ENCODE measurements around the gene CAMK4. TPM values are rescaled to one million over a fixed set of nuclear protein-coding genes. Genes with fewer than 3 reads are reported as not detected.

CAMK4 gene
- total and polyA plus RNA-seq, 2 experiments from 2014 or later: 4.2 to 7.3 TPM

DNA sequence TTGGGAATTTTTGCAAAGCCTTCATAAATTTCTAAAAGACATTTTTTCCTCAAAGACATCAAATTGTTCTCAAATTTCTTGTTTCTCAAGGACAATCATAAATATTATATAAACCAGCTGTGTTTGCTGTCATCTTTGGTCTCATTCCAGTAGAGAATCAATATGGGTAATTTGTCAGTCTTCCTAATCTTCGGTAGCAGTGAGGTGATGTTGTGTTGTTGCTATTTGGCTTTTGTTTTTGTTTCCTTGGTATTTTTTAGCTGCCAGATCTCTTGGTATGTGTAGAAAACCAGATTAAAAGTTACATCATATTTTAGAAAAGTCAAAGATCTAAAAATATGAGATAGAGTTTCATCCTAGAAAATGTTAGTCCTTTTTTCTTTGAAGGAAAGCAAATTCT, 87.5 kb downstream of the CAMK4 start:
- Mint-ChIP-seq H3K4me3 (no peak overlapping the region), H3K36me3 (ENCODE audit: low read depth) (no peaks in the 10 kb centered on the region), H3K27ac (no peak overlapping the region), H3K27me3 (ENCODE audit: insufficient read depth, low read depth, poor library complexity) (no peaks in the 10 kb centered on the region), H3K4me1 (peaks cover 12% of the 10 kb centered on the region), H3K9me3 (no peaks in the 10 kb centered on the region)
- peaks cover 6% of the 10 kb centered on the region for H3K4me1 ChIP-seq (ENCODE audit: insufficient read depth)
- H3F3A ChIP-seq (replicated peaks; ENCODE audit: low read depth): no peaks in the 10 kb centered on the region
- no peaks in the 10 kb centered on the region for H3K36me3 ChIP-seq (ENCODE audit: insufficient read depth)
- H3K27me3 ChIP-seq (ENCODE audit: insufficient read depth): no peaks in the 10 kb centered on the region
- no peak overlapping the region for H3K4me2 ChIP-seq
- H3K9me2 ChIP-seq (ENCODE audit: insufficient read depth): no peaks in the 10 kb centered on the region
- TF ChIP-seq ZNF114 (CRISPR knock-in tag; IDR thresholded peaks at IDR 0.05): no peak
- no peak overlapping the region for H3K4me3 ChIP-seq
- DNase-seq (ENCODE audit: low spot score): no peak
- no peaks in the 10 kb centered on the region for H4K20me1 ChIP-seq (replicated peaks; ENCODE audit: insufficient read depth)
- no peak for ATAC-seq
- no peak overlapping the region for H3K27ac ChIP-seq (ENCODE audit: low read depth)
- H3K79me2 ChIP-seq (replicated peaks; ENCODE audit: insufficient read depth): no peaks in the 10 kb centered on the region
- H2AFZ ChIP-seq: no peak overlapping the region

DNA sequence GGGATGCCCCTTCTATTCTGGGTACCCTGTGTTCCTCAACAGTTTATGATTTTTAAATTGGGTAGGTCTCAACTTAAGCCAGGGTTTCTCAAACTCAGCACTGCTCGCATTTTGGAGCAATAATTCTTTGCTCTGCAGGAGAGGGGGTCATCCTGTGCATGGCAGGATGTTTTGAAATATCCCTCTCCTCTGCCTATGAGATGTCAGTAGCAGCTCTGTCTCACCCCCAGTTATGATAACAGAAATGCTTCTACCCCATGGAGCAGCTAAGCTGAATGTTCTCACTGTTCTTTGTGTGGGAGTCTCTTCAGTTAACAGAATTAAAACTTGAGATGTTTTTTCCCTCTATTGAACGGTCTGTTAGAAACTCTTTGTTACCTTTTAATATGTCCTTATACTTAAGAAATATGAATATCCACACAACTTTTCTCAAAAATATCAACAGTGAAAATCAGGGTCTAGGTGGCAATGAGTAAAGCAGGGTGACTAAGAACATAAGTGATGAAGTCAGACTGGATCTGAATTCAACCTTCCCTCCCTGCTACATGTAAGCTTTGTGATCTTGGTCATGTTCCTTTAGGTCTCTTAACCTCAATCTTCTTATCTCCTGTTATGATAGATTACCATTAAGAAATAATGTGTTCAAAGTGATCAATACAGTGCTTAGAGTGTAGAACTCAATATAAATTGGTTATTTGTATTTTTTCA, 89.0 kb downstream of the CAMK4 start:
- H3K36me3 Mint-ChIP-seq (ENCODE audit: low read depth): no peaks in the 10 kb centered on the region
- H3K9me2 ChIP-seq (ENCODE audit: insufficient read depth): no peaks in the 10 kb centered on the region
- no peak for DNase-seq (ENCODE audit: low spot score)
- H3K4me1 ChIP-seq (ENCODE audit: insufficient read depth): peaks cover 6% of the 10 kb centered on the region
- no peaks in the 10 kb centered on the region for H3K36me3 ChIP-seq (ENCODE audit: insufficient read depth)
- H3K27ac ChIP-seq (ENCODE audit: low read depth): no peak overlapping the region
- H3F3A ChIP-seq (replicated peaks; ENCODE audit: low read depth): no peaks in the 10 kb centered on the region
- no peak overlapping the region for H3K4me3 Mint-ChIP-seq
- H3K27ac Mint-ChIP-seq: no peak overlapping the region
- no peaks in the 10 kb centered on the region for H3K9me3 Mint-ChIP-seq
- no peaks in the 10 kb centered on the region for H3K27me3 Mint-ChIP-seq (ENCODE audit: insufficient read depth, low read depth, poor library complexity)
- no peak for ATAC-seq
- H4K20me1 ChIP-seq (replicated peaks; ENCODE audit: insufficient read depth): no peaks in the 10 kb centered on the region
- H3K4me2 ChIP-seq: no peak overlapping the region
- no peaks in the 10 kb centered on the region for H3K27me3 ChIP-seq (ENCODE audit: insufficient read depth)
- H3K79me2 ChIP-seq (replicated peaks; ENCODE audit: insufficient read depth): no peaks in the 10 kb centered on the region
- H2AFZ ChIP-seq: no peak overlapping the region
- H3K4me3 ChIP-seq: no peak overlapping the region
- peaks cover 12% of the 10 kb centered on the region for H3K4me1 Mint-ChIP-seq
- TF ChIP-seq JUNB (IDR thresholded peaks at IDR 0.05; ENCODE audit: unreplicated experiment) (no peak), NANOG (IDR thresholded peaks at IDR 0.05; ENCODE audit: borderline replicate concordance) (no peak), EZH2phosphoT487 (IDR thresholded peaks at IDR 0.05; ENCODE audit: unreplicated experiment) (no peak), STAT1 (IDR thresholded peaks at IDR 0.05; ENCODE audit: unreplicated experiment) (no peak), ZNF331 (CRISPR knock-in tag; IDR thresholded peaks at IDR 0.05; ENCODE audit: low read depth) (no peak), ZNF114 (CRISPR knock-in tag; IDR thresholded peaks at IDR 0.05) (no peak), EZH2 (IDR thresholded peaks at IDR 0.05; ENCODE audit: low read depth, unreplicated experiment) (no peak), CREB1 (CRISPR knock-in tag; IDR thresholded peaks at IDR 0.05; ENCODE audit: low read depth) (no peak)
- TF ChIP-seq, protein P1, sequence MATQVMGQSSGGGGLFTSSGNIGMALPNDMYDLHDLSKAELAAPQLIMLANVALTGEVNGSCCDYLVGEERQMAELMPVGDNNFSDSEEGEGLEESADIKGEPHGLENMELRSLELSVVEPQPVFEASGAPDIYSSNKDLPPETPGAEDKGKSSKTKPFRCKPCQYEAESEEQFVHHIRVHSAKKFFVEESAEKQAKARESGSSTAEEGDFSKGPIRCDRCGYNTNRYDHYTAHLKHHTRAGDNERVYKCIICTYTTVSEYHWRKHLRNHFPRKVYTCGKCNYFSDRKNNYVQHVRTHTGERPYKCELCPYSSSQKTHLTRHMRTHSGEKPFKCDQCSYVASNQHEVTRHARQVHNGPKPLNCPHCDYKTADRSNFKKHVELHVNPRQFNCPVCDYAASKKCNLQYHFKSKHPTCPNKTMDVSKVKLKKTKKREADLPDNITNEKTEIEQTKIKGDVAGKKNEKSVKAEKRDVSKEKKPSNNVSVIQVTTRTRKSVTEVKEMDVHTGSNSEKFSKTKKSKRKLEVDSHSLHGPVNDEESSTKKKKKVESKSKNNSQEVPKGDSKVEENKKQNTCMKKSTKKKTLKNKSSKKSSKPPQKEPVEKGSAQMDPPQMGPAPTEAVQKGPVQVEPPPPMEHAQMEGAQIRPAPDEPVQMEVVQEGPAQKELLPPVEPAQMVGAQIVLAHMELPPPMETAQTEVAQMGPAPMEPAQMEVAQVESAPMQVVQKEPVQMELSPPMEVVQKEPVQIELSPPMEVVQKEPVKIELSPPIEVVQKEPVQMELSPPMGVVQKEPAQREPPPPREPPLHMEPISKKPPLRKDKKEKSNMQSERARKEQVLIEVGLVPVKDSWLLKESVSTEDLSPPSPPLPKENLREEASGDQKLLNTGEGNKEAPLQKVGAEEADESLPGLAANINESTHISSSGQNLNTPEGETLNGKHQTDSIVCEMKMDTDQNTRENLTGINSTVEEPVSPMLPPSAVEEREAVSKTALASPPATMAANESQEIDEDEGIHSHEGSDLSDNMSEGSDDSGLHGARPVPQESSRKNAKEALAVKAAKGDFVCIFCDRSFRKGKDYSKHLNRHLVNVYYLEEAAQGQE (IDR thresholded peaks at IDR 0.05; ENCODE audit: unreplicated experiment): no peak
- TF ChIP-seq, protein P2, sequence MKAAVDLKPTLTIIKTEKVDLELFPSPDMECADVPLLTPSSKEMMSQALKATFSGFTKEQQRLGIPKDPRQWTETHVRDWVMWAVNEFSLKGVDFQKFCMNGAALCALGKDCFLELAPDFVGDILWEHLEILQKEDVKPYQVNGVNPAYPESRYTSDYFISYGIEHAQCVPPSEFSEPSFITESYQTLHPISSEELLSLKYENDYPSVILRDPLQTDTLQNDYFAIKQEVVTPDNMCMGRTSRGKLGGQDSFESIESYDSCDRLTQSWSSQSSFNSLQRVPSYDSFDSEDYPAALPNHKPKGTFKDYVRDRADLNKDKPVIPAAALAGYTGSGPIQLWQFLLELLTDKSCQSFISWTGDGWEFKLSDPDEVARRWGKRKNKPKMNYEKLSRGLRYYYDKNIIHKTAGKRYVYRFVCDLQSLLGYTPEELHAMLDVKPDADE (IDR thresholded peaks at IDR 0.05): no peak
- TF ChIP-seq, protein P3, sequence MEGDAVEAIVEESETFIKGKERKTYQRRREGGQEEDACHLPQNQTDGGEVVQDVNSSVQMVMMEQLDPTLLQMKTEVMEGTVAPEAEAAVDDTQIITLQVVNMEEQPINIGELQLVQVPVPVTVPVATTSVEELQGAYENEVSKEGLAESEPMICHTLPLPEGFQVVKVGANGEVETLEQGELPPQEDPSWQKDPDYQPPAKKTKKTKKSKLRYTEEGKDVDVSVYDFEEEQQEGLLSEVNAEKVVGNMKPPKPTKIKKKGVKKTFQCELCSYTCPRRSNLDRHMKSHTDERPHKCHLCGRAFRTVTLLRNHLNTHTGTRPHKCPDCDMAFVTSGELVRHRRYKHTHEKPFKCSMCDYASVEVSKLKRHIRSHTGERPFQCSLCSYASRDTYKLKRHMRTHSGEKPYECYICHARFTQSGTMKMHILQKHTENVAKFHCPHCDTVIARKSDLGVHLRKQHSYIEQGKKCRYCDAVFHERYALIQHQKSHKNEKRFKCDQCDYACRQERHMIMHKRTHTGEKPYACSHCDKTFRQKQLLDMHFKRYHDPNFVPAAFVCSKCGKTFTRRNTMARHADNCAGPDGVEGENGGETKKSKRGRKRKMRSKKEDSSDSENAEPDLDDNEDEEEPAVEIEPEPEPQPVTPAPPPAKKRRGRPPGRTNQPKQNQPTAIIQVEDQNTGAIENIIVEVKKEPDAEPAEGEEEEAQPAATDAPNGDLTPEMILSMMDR (conservative IDR thresholded peaks at IDR 0.05; ENCODE audit: low read depth in 2 of 2): no peak
